Measurements from ENCODE around the gene NUMA1.

NUMA1 gene

GRCh38 chr11:71999798-72000197, 80.5 kb downstream of the NUMA1 start:
- no peak for DNase-seq

- no peak for DNase-seq
Measured at GRCh38 chr11:71999362-71999761, 81.0 kb downstream of the NUMA1 start.

- no peak for DNase-seq
Measured at GRCh38 chr11:71998649-71999310, 81.6 kb downstream of the NUMA1 start, which contains the start of gene IL18BP. TSS of gene IL18BP (plus strand) at chr11:71998909. CDS start at chr11:71999985, 1,076 bp downstream.

GRCh38 chr11:71998061-71998460, 82.3 kb downstream of the NUMA1 start:
- no peak for DNase-seq

- DNase-seq, result no peak
Measured at GRCh38 chr11:71997594-71997993, 82.7 kb downstream of the NUMA1 start.

- DNase-seq, result no peak
Measured at GRCh38 chr11:71996946-71997345, 83.4 kb downstream of the NUMA1 start.

- no peak for DNase-seq
Measured at GRCh38 chr11:71996517-71996916, 83.8 kb downstream of the NUMA1 start.

- DNase-seq, result no peak
Measured at GRCh38 chr11:71995726-71996291, 84.5 kb downstream of the NUMA1 start.

GRCh38 chr11:71994786-71995185, 85.6 kb downstream of the NUMA1 start:
- no peak for DNase-seq

- DNase-seq, result no peak
Measured at GRCh38 chr11:71992136-71992730, 88.1 kb downstream of the NUMA1 start.

GRCh38 chr11:71991494-71991893, 88.8 kb downstream of the NUMA1 start:
- no peak for DNase-seq

GRCh38 chr11:71990701-71991100, 89.6 kb downstream of the NUMA1 start:
- no peak for DNase-seq

- DNase-seq, result no peak
Measured at GRCh38 chr11:71988050-71988449, 92.3 kb downstream of the NUMA1 start.

- DNase-seq, result no peak
Measured at GRCh38 chr11:71987521-71987920, 92.8 kb downstream of the NUMA1 start.

- no peak for DNase-seq
Measured at GRCh38 chr11:71986131-71986530, 94.2 kb downstream of the NUMA1 start.

- DNase-seq, result no peak
Measured at GRCh38 chr11:71979602-71980001, 100.7 kb downstream of the NUMA1 start.

GRCh38 chr11:71979094-71979493, 101.2 kb downstream of the NUMA1 start:
- DNase-seq, result no peak

- peak; percentile 71 for DNase-seq
Measured at GRCh38 chr11:71977743-71978418, 102.5 kb downstream of the NUMA1 start.

GRCh38 chr11:71977090-71977489, 103.3 kb downstream of the NUMA1 start:
- no peak for DNase-seq

GRCh38 chr11:71976551-71976950, 103.8 kb downstream of the NUMA1 start:
- DNase-seq, result no peak

- no peak for DNase-seq
Measured at GRCh38 chr11:71971680-71972079, 108.7 kb downstream of the NUMA1 start.

GRCh38 chr11:71964641-71965040, 115.7 kb downstream of the NUMA1 start:
- DNase-seq, result no peak

GRCh38 chr11:71963468-71963867, 116.9 kb downstream of the NUMA1 start:
- no peak for DNase-seq

Measured in activated CD8-positive, alpha-beta memory T cell treated with anti-CD3 and anti-CD28 coated beads for 24 hours (primary cell).